HG03135 (cell line): ENCODE results near the gene LILRB3.
"Not testable (repeated sequence)": the region's sequence is repeated elsewhere in the genome, so short reads cannot be mapped to it uniquely, and the experiment has no call there.

ENCODE experiments used
- ATAC-seq: cut with Tn5 transposase; IDR thresholded peaks from one replicate; pipeline ENCODE4 v1.9.1; 2021; ENCODE audit warnings: mild to moderate bottlenecking, moderate library complexity; ENCODE audit not compliant: unreplicated experiment

The LILRB3 gene

DNA sequence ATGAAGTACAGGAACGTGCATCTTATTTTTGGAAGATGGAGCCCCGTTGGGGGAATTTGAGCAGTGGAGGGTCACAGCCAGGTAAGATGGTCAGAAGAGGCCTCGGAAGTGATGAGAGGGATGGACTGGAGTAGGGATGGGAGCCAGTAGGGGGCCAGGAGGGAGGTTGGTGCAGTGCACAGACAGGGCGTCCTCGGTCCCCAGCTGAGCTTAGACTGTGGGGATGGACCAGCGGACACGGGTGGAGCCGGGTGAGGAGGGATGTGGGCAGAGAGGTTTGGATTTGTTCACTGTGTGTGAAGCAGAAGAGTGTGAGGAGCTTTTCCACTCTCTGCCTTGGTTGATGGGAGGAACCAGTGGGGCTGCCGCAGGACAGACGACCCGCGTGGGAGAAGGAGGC is 11.6 kb downstream of the LILRB3 start:
- no peak for ATAC-seq

DNA sequence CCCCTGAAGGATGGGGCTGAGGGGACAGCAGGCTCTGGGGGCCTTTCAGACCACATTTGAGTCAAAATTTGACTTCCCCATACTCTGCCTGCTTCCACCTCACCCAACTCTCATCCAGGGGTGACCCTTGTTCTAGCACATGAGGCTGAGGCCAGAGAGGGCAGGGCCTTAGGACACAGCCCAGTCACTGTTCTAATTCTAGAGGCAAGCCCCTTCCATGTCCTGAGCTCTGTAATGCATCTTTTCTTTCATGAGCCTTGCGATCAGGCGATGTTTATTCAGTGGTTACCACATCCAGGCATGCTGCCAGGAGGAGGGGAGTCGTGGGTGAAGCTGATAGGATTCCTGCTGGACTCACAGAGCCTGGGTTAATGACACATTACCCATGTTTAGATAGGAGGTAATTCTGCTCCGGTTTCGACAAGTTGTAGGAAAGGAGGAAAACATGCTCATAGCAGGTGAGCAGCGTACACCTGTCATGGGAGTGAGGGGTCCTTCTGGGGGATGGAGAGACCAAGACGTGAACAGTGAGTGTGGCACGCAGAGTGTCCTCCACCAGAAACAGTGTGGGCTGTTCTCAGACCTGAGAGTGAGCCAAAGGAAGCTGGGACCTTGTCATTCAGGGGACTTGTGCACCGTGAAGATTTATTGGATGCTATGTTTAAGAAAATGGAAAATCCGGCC is 12.9 kb downstream of the LILRB3 start:
- ATAC-seq, result no peak

DNA sequence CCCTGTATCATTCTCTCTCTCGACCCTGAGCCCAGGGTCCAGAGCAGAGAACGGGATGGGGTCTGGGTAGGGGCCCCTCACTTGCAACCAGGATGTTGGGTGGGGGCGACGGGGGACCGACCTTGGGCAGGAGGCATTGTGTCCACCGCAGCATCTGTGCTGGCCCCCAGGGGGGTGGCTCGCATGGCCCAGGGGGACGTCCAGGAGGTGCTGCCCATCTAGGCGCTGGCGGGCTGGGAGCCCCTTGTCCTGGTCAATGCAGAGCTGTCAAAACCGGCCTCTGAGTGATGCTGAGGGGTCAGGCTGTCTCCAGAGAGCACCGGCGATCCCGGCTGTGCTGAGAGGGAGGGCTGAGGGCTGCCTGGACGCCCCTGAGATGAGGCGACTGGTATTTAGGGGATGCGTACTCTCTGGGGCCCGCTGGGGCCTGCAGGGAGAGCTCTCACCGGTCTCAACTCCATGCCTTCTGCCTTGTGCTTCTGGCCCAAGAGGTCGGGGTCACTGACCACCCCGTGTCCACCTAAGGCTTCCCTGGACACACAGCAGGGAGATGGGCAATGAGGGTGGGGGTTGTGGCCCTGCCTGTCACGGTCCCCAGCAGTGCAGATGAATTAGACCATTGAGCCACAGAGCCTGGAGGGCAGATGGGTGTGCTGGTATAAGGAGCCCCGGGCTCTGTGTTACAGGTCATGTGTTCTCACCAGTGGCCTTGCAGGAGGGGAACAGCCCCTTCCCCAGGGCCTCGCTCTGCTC is 13.6 kb downstream of the LILRB3 start:
- no peak for ATAC-seq

DNA sequence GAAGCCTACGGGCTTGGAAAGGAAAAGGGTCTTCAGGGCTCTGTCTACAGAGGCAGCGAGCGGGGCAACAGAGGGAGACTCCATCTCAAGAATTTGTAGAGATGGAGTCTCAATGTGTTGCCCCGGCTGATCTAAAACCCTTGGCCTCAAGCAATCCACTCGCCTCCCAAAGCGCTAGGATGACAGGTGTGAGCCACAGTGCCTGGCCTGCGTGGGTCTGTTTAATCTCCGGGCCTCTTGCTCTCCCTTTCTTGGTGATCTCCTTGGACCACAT is 14.1 kb downstream of the LILRB3 start:
- no peak for ATAC-seq

DNA sequence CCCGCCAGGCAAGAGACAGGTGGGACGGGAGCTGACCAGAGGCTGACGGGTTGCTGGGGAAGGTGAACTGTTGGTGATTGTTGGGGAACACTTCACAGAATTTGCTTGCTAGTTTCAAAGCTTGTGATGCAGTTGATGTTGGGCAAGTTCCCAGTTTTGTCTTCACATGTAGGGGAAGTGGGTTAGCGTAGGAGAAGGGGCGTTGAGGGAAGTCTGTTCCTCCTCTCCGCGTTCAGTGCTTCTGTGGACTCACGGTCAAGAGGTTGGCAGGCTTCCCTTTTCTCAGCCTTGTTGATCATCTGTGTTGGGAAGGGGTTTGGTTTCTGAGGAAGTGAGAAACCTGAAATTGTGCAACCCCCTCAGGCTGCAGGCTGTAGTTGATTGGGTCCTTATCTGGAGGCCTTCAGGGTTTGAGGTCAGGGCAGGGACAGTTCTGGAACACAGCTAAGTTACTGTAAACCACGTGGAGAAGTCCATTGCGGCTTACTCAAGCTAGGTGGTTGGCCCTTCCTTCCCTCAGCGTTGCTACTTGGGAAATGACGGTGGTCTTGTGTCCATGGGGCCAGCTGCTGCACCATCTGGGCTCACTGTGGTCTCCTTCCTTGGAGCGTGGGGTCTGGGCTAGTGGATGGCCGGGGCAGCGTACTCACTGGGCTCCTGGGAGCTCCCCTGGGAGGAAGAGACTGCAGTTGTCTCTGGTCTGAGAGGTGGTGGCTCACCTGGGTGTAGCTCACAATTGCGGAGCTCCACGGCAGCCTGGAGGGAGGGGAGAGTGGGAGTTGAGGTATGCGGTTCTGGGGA is 14.6 kb downstream of the LILRB3 start:
- ATAC-seq, result no peak

DNA sequence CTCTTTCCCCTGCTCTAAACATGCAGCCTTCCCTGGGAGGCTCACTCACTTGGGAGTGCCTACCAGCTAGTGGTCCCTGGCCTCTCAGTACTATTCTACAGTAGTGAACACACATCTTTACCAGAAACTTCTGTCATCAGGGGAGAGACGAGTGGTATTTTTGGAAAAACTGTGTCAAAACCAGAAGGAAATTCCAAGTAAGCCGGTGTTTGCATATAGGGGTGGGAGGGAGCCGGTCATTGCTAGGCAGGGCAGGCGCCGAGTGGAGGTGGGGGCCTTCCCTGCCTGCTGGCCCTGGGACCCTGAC is 15.2 kb downstream of the LILRB3 start:
- ATAC-seq, result no peak

DNA sequence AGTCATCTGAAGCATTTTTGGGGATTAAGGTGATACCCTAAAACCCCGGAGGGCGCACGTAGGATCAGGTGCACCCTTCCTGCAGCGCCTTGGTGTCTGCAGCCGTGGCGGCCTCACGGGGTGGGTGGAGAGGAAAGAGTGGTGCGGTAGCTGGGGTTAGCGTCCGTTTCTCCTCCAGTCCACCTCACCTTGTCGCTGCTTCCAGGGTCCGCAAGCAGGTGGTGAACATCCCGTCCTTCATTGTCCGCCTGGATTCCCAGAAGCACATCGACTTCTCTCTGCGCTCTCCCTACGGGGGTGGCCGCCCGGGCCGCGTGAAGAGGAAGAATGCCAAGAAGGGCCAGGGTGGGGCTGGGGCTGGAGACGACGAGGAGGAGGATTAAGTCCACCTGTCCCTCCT is 15.6 kb downstream of the LILRB3 start:
- ATAC-seq, result not testable (repeated sequence)

DNA sequence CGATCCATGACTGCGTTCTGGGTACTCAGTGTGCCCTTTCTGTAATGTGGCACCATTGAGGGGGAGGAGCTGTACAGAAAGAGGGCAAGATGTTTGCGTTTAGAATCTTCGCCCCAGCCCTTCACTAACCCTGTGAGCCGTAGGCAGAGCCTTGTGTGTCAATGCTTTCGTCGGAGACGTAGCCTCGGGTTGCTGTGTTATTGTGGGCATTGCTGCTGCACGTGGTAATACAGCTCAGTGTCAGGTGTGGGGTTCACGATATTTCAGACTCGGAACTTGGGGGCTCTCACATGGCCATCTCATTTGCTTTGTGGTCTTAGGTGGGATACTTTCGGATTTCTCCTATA is 16.0 kb downstream of the LILRB3 start:
- ATAC-seq, result no peak

DNA sequence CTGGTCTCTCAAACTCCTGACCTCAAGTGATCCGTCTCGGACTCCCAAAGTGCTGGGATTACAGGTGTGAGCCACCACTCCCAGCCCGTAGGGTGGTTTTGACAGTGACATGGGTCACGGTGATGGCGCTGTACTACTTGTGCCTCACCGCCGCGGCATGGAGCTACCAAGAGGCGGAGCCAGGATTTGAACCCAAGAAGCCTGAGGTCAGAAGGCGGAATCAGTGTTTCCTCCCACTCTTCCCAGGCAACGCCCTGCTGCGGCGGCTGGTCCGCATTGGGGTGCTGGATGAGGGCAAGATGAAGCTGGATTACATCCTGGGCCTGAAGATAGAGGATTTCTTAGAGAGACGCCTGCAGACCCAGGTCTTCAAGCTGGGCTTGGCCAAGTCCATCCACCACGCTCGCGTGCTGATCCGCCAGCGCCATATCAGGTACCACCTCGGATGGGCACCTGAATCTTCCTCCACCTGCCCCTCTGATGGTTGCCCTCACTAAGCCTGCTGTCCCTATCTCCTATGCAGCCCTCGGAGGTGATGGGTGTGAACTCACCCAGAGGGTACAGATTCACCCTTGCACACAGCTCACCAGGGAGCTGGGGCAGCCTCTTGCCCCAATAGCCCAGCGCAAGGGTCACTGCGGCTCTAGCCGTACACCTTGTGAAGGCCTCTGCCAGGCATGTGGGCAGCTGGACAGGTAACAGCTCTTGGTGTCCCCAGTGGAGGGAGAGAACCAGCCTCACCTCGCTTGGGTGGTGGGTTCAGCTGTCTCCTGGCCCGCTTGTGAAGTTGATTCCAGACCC is 16.6 kb downstream of the LILRB3 start:
- no peak for ATAC-seq

DNA sequence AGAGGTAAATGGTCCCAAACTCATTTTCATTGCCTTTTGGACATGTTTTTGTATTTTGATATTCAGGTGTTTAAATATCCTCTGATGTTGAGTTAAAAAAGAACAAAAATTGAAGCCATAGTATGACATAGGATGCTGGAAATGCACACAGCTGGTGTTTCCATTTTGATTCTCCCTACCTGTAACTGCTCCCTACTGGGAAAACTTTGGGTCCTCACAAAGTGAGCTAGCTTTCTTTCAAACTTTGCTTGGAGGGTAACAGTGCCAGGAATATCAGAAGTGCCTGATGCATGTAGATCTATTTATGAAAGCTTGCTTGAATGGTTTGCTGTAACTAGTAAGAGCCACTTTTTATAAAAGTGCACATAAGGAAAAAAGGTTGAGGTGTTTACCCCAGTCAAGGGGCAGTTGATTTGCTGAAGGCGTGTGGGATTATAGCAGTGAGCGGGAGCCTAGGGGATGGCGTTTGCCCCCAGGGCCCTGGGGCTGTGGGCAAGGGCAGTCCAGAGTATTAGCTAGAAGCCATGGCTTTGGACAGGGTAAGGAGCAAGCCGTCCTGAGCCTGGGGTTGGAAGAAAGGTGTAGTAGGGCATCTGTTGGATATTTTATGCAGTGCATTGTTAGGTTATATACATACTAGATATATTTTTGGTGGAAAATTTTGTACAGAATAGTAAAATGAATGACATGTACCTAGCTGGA is 17.9 kb downstream of the LILRB3 start:
- ATAC-seq, result no peak

DNA sequence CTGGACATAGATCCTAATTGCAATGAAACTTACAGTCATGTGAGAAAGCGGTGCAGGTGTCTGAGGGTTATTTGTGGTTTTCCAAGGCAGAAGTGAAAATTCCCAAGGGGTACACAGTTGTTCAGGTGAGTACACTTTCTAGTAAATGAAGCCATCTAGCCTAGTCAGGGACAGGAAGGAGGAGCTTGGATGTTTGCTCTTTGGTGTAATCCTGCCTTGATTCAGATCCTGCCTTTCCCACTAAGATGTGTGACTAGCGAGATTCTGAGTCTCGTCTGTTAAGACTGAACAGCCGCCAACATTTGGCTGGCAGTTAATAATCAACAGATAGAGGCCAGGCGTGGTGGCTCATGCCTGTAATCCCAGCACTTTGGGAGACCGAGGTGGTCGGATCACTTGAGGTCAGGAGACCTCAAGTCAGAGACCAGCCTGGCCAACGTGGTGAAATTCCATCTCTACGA is 19.6 kb downstream of the LILRB3 start:
- no peak for ATAC-seq

DNA sequence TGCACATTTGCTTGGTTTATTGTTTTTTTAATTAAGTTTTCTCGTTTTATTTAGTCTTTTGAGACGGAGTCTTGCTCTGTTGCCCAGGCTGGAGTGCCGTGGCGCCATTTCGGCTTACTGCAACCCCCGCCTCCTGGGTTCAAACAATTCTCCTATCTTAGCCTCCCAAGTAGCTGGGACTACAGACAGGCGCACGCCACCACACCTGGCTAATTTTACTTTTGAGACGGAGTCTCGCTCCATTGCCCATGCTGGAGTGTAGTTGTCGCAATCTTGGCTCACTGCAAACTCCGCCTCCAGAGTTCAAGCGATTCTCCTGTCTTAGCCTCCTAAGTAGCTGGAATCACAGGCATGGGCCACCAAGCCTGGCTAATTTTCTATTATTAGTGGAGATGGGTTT is 20.8 kb downstream of the LILRB3 start:
- no peak for ATAC-seq

DNA sequence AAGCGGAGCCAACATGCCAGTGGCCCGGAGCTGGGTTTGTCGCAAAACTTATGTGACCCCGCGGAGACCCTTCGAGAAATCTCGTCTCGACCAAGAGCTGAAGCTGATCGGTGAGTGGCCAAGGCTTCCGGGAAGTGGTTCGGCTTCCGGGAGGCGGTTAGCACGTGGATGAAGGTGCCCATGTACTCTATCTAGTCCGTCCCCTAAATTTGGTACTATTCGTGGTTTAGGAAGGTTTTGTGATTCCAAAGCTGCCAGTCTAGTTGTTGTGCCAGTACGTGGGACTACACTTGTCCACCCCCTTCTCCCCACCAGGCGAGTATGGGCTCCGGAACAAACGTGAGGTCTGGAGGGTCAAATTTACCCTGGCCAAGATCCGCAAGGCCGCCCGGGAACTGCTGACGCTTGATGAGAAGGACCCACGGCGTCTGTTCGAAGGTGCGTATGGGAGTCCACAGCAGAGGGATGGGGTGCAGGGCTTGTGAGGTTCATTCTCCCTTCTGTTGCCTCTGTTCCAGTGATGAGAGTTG is 21.6 kb downstream of the LILRB3 start:
- no peak for ATAC-seq

DNA sequence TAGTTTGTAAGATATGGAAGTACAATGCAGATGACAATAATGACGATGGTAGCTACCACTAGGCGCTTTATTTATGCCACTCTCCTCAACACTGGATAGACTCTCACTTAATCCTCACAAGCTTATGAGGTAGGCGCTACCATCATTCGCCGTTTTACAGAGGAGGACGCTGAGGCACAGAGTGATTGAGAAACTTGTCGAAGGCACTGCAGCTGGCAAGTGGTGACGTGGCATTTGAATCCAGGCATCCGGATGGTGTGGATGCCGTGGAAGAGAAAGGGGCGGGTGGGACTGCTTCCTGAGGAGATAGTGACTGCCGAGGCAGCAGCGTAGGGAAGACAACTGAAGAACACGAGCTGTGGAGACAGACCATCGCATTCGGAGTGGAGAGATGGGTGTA is 23.4 kb downstream of the LILRB3 start:
- ATAC-seq, result no peak

DNA sequence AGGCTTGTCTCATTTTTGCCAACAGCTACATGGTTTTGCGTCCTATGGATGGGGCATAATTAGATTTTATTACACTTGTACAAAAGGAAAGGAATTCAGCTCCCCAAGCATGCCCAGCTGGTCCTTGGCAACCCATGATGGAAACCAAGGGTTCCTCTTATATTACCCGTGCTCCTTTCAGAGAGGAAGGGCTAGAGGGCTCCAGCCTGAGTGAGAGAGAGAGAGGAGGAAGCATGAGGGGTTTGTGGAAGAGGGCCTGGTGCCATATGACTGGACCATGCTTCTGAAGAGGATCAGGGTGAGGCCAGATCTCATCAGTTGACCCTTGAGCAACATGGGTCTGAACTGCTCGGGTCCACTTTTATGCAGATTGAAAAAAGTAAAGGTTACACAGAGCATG is 25.7 kb downstream of the LILRB3 start:
- ATAC-seq, result no peak

DNA sequence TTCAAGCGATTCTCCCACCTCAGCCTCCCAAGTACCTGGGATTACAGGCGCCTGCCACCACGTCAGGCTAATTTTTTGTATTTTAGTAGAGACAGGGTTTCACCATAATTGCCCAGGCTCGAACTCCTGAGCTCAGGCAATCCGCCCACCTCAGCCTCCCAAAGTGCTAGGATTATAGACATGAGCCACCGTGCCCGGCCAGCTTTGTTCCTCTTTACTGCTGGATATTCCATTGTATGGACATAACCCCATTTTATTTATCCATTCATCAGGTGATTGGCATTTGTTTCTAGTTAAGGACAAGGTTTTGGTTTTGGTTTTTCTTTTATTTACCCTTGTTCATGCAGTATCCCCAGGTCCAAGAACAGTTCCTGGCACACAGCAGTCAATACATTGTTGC is 26.3 kb downstream of the LILRB3 start:
- ATAC-seq, result no peak

DNA sequence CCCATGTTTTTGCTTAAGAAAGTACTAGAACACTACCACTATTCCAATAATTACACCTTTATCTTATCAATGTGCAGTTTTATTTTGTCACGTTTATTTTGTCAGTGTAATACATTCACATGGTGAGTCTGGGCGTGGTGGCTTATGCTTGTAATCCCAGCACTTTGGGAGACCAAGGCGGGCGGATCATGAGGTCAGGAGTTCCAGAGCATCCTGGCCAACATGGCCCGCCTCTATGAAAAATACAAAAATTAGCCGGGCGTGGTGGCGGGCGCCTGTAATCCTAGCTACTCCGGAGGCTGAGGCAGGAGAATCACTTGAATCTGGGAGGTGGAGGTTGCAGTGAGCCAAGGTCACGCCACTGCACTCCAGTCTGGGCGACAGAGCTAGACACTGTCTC is 28.3 kb downstream of the LILRB3 start:
- ATAC-seq, result not testable (repeated sequence)

DNA sequence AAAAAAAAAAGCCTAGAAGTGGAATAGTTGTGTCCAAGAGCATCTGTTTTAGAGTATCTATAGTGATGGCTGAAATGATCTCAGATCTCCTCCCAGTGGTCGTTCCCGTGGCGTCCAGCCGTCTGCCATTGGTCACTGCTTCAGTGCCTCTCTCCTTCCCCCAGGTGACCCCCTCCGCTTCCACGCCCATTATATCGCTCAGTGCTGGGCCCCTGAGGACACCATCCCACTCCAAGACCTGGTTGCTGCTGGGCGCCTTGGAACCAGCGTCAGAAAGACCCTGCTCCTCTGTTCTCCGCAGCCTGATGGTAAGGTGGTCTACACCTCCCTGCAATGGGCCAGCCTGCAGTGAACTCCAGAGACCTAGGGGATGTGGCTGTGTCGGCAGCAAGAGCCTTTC is 29.8 kb downstream of the LILRB3 start:
- ATAC-seq, result no peak

DNA sequence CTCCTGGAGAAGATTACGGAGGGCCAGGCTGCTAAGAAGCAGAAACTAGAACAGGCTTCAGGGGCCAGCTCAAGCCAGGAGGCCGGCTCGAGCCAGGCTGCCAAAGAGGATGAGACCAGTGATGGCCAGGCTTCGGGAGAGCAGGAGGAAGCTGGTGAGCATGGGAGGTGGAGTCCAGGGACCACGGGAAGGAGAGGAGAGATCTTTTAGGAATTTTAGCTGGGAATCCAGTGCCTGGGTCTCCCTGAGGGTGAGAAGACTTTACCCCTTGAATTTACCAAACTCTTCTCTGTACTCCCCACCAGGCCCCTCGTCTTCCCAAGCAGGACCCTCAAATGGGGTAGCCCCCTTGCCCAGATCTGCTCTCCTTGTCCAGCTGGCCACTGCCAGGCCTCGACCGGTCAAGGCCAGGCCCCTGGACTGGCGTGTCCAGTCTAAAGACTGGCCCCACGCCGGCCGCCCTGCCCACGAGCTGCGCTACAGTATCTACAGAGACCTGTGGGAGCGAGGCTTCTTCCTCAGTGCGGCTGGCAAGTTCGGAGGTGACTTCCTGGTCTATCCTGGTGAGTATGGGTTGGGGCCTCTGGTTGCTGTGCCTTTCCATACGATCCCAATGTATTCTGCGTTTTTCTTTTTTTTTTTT is 30.9 kb downstream of the LILRB3 start:
- ATAC-seq, result no peak
